ENCODE measurements around the gene SUPT5H.

DNA sequence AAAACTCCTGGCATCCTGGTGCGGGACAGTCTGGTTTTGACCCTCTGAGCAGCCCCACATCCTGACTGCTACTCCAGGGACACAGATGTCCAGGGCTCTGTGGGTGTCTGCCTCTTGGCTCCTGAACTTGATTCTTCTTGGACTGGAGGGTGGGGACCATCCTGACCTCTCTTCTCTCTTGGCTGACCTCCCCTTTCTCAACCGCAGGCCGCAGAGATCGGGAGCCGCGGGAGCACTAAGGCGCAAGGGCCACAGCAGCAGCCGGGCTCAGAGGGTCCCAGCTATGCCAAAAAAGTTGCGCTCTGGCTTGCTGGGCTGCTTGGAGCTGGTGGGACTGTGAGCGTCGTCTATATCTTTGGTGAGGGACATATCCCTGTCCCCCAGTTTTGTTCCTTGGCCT lies 36.3 kb downstream of the SUPT5H start:
- TF ChIP-seq MXI1 (IDR thresholded peaks at IDR 0.05; ENCODE audit: borderline replicate concordance, low read depth, low read length) (no peak), RCOR1 (IDR thresholded peaks at IDR 0.05; ENCODE audit: insufficient replicate concordance, low read length) (no peak), MAZ (IDR thresholded peaks at IDR 0.05; ENCODE audit: borderline replicate concordance, low read depth, low read length) (no peak), BHLHE40 (IDR thresholded peaks at IDR 0.05; ENCODE audit: low read depth, low read length) (no peak), POLR2A (IDR thresholded peaks at IDR 0.05; ENCODE audit: low read depth, low read length) (no peak), CEBPB (IDR thresholded peaks at IDR 0.05; ENCODE audit: low read depth, low read length) (no peak), CHD1 (IDR thresholded peaks at IDR 0.05; ENCODE audit: low read depth, low read length) (no peak), RAD21 (IDR thresholded peaks at IDR 0.05; ENCODE audit: low read length) (no peak)
- TF ChIP-seq, protein P1, sequence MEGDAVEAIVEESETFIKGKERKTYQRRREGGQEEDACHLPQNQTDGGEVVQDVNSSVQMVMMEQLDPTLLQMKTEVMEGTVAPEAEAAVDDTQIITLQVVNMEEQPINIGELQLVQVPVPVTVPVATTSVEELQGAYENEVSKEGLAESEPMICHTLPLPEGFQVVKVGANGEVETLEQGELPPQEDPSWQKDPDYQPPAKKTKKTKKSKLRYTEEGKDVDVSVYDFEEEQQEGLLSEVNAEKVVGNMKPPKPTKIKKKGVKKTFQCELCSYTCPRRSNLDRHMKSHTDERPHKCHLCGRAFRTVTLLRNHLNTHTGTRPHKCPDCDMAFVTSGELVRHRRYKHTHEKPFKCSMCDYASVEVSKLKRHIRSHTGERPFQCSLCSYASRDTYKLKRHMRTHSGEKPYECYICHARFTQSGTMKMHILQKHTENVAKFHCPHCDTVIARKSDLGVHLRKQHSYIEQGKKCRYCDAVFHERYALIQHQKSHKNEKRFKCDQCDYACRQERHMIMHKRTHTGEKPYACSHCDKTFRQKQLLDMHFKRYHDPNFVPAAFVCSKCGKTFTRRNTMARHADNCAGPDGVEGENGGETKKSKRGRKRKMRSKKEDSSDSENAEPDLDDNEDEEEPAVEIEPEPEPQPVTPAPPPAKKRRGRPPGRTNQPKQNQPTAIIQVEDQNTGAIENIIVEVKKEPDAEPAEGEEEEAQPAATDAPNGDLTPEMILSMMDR (conservative IDR thresholded peaks at IDR 0.05; ENCODE audit: low read depth, low read length): no peak
- TF ChIP-seq, protein P2, sequence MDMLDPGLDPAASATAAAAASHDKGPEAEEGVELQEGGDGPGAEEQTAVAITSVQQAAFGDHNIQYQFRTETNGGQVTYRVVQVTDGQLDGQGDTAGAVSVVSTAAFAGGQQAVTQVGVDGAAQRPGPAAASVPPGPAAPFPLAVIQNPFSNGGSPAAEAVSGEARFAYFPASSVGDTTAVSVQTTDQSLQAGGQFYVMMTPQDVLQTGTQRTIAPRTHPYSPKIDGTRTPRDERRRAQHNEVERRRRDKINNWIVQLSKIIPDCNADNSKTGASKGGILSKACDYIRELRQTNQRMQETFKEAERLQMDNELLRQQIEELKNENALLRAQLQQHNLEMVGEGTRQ (IDR thresholded peaks at IDR 0.05; ENCODE audit: low read depth, low read length): no peak
